Measurements from ENCODE around the gene RBMS3. TPM values are rescaled to one million over a fixed set of nuclear protein-coding genes. Genes with fewer than 3 reads are reported as not detected.

Gene RBMS3
- total RNA-seq, 1 donor from 2014 or later, result 79.3 TPM

DNA sequence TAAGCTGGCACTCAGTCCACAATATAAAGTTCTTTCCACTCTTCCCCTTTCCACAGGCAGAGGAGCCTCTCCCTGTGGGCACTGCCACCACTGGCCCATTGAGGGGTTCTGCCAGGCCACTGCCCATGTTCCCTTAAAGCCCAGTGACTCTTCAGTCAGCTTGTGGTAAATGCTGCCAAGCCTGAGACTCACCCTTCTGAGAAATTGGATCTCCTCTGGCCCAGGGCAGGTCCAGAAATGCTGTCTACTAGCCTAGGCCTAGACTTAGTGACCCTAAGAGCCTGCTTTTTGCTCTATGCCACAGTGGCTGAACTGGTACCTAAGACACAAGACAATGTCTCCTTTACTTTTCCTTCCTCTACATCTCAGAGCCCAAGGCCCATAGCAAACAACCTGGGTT is 295.8 kb downstream of the RBMS3 start:
- DNase-seq (ENCODE audit: low spot score), result no peak

DNA sequence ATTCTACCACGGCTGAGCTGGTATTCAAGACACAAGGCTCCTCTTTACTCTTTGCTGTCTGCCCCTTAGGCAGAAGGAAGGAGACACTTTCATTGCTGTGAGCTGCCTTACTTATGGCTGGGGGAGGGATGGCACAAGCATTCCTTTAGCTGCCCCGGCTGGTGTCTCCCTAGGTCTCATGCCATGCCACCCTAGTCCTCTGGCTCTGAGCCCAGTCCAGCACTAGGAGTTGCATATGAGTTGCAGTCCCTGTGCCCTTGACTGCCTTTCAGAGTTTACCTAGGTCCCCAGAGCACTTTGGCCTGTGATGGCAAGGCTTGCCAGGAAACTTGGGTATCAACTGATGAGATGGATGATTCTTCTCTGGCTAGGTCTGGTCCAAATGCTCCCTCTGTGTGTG is 296.4 kb downstream of the RBMS3 start:
- DNase-seq (ENCODE audit: low spot score), result no peak

DNA sequence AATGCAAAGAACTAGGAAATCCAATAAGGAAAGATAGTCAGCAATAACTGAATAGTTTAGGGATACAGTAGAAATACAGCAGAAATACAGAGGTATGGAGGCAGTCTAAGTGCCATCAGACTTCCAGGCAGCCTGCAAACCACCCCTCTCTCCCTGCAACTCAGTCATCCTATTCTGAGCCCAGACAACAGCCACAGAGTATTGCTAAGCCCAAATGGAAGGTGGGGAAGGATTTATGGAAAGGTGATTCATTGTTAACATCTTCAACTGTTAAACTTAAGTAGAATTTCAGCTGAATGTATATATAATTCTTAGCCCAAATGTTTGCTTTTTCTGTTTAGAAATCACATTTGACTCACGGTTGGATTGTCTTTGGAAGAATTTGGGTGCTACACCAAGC is 300.4 kb downstream of the RBMS3 start:
- no peak for DNase-seq (ENCODE audit: low spot score)

DNA sequence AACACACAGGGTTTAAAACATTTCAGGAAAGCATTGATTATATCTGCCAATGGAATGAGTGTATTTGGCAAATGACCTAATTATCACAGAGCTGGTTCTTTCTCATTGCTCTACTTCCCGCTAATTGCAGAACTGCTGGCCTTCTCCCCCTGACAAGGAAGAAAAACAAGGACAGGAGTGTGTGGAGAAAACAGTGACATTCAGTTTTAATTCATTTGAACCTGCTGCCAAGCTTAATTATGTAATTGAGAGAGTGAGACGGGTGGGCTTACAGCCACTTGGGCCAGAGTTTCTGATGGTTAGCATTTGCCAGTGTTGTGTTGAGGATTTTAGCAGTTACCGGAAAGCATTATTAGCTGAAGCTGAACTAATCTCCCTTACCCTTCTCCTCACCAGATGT is 301.4 kb downstream of the RBMS3 start:
- no peak for DNase-seq (ENCODE audit: low spot score)

GRCh38 chr3:29583861-29584260 is 303.0 kb downstream of the RBMS3 start:
- DNase-seq (ENCODE audit: low spot score), result no peak

GRCh38 chr3:29585368-29585767 is 304.5 kb downstream of the RBMS3 start:
- no peak for DNase-seq (ENCODE audit: low spot score)

GRCh38 chr3:29587340-29587739 is 306.5 kb downstream of the RBMS3 start:
- DNase-seq (ENCODE audit: low spot score), result no peak

DNA sequence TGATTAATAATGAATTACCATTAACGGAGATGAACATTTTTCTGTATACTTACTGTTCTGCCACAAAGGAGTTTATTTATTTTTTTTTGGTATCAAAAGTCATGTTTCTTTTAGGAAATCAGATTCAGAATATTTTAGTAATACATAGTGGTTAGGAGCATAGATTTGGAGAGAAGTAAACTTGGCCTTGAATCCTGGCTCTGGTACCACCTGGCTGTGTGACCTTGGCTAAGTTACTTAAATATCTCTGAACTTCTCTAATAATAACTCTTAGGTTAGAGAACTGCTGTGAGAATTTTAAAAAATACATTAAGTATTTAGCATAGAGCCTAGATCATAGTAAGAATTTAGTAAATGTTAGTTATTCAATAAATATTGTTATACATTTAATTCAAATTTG is 309.1 kb downstream of the RBMS3 start:
- no peak for DNase-seq (ENCODE audit: low spot score)

GRCh38 chr3:29590461-29590860 is 309.6 kb downstream of the RBMS3 start:
- no peak for DNase-seq (ENCODE audit: low spot score)

DNA sequence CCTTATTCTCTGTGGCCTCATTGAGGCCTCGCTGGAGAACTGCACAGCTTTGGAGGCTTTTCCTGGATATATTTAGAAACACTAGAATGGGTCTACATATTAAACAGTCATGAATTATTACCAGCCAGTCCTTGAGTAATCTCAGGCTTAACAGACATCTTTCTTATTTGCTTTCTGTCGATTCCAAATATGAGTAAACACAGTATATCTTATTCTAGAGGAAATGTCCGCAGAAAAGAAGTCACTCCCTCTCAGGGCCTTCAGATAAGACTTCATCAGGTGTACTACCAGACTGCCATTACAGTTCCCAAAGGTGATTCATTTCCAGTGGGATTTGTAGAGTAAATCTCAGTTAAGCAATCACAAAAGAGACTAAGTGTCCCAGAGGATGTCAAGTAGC is 310.7 kb downstream of the RBMS3 start:
- no peak for DNase-seq (ENCODE audit: low spot score)

DNA sequence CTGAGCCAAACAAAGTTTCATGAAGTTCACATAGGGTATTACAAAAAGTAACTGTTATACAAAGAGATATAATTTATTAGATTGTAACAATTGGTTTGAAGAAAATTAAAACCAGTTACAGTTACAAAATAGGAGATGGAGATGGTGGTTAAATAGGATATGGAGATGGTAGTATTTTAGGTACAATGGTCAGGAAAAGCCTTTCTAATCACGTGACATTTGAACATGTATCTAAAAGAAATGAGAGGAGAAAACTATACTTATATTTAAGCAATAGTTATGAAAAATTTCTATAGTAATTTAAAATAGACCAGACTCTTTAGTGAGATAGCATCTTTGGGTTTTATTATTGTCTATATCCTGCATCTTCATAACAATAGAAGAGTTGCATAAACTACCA is 312.9 kb downstream of the RBMS3 start:
- DNase-seq (ENCODE audit: low spot score), result no peak

- no peak for DNase-seq (ENCODE audit: low spot score)
Measured at GRCh38 chr3:29594261-29594660, 313.4 kb downstream of the RBMS3 start.

GRCh38 chr3:29597376-29598008 is 316.6 kb downstream of the RBMS3 start:
- DNase-seq (ENCODE audit: low spot score), result no peak

DNA sequence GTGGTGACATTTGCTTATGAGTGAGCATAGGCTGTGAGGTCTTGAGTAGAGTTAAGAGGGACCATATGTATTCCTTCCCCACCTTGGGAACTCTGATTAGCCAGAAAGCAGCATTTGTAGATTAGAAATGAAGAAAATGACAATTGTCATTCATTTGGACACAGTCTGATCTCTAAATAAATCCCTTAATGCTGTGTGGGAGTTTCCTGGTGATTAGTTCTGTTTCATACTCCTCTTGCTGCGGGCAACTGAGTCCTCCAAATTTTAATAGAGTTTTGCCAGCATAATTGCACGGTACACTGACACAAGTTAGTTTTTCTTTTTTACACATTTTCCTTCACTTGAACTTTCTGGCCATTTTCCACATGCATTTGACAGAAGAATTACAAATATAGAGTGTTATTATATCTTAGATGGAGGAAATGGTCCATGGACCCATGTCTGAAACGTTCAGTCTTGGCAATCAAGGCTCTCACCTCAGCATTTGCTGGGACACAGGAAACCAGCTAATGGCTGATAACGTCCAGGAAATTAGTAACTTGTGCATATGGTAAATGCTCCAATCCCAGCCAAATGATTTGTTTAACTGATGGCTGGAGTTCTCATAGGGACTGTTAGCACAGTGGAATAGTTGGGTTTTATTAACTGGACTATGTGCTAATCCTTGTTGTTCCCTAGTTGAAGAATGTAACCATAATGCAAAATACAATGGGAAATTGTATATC is 321.2 kb downstream of the RBMS3 start:
- DNase-seq (ENCODE audit: low spot score), result no peak

GRCh38 chr3:29605845-29606244 is 325.0 kb downstream of the RBMS3 start:
- no peak for DNase-seq (ENCODE audit: low spot score)

DNA sequence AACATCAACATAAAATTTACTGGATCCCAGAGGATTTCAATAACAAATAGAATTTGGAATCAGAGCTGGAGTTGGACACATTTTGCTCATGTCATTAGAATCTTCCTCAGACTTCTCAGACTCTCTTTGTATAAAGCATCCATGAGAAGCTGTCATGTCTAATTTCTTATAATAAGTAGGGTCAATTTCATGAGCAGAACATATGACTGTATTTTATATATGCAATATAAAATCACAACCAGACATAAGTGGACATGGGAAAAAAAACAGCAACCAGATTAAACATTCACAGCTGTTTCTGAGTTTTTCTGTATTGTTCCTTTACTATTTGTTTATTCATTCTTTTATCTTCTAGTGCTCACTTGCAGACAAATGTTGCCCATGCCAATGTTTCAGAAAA is 325.5 kb downstream of the RBMS3 start:
- no peak for DNase-seq (ENCODE audit: low spot score)

DNA sequence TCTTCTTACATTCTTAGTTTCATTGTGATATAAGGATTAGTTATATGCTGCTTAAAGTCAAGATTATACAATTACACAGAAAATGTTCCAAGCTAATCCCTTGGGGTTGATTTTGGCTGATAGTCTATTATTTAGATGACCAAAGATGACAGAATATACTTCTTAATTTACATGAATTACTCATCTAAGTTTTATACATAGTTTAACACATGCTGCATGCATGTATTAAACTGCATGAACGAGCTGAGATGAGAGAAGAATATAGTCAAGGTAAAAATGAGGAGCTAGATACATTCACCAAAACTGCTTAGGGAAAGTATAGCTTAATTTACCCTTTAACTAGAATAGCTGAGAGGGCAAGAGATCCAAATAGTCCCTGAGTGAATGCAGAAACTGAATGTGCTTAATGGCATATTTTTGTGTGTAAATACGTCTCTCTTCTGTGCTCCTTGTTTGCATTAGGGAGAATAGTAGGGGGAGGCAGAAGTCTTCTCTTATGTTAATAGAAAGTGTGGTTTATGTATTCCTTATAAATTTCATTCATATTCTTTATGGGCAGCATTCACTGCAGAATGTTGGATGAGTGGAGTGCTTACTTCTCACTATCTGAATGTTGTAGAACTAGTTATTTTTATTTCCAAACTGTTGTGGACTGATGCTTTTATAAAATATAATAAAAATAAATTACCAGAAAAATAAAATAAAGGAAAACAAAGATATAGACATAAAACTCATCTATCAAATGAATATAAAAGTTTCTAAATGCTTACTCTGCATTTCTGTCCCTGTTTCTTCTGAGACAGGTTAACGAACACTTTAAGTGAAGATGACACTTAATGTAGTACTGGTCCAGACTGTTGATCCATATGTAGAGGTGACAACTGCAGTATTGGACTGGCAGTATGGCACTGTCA is 327.8 kb downstream of the RBMS3 start:
- no peak for DNase-seq (ENCODE audit: low spot score)

- no peak for DNase-seq (ENCODE audit: low spot score)
Measured at GRCh38 chr3:29609328-29609811, 328.5 kb downstream of the RBMS3 start.

DNA sequence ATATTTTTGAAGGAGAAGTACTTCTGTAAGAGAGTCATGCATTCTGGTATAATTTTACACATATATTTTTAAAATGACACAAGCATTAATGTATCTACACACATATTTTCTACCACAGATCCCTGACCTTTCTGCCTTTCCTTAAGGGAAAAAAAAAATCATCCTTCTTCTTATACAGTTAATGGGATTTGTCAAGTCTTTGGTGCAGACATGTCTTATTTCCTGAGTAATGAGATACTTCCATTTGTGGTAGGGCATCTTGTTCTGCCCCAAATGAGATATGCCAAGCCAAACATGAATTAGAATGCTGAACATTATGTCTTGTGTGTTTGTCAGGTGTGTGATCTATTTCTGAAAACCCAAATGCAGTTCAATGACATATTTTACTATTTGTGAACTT is 329.9 kb downstream of the RBMS3 start:
- DNase-seq (ENCODE audit: low spot score), result no peak

DNA sequence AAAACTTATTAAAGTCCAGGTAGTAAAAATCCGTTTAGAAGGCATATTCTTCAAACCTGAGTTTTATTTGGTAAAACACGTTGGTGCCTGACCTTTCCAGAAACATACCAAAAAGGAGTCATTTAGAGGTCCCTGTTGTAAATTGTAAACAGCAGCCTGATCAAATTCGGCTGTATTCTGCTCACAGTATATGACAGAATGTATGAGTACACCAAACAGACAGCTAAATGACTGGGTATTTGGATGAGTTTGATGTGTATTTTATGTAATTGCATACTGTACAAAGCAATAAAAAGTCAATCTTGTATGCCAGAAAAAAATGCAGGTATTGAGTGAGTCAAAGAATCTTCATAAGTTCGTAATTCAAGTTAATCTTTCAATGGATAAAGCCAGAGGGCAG is 330.4 kb downstream of the RBMS3 start:
- no peak for DNase-seq (ENCODE audit: low spot score)

DNA sequence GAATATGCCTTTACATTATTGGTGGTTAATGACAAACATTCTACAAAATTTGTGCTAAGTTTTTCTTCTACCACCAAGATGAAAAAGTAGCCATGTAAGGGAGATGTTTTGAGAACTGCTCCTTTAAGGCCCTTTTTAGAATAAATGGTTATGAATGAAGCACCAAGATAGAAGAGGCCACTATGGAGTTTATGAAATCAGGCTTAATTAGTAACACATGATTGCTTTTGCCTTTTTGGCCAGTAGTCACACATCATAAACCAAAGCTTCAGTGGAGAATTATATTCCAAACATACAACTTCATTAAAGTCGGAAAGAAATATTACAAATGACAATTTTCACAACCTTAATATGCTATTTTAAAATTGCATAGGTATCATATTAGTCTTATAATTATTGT is 331.7 kb downstream of the RBMS3 start:
- no peak for DNase-seq (ENCODE audit: low spot score)

GRCh38 chr3:29614954-29615353 is 334.1 kb downstream of the RBMS3 start:
- no peak for DNase-seq (ENCODE audit: low spot score)
